H1 (cell line): Measurements from ENCODE around the gene FMN2.

ENCODE experiments used
- CBX5 ChIP-seq: fragments of 300-800, 300-1000 bp; sonication (generic); IDR thresholded peaks from 2 replicates; pipeline ENCODE4 v1.7.1; 2016; ENCODE audit warnings: antibody characterized with exemption, low read length, low read depth
- MAX ChIP-seq: IDR thresholded peaks from 2 replicates; pipeline ENCODE4 v1.6.1; 2012; ENCODE audit warnings: inconsistent platforms
- TF ChIP-seq, protein P1 (sequence below), 3 experiments: IDR thresholded peaks; 1 replicate in 2 of 3; 2 replicates in 1 of 3; pipeline versions ENCODE4 v1.5.1 to v1.6.1; 2011; ENCODE audit warnings: low read length in 3 of 3, mild to moderate bottlenecking in 3 of 3, inconsistent platforms in 2 of 3, low read depth in 1 of 3, moderate library complexity in 1 of 3; ENCODE audit not compliant: insufficient read depth in 1 of 3; ENCODE audit errors: control extremely low read depth in 1 of 3

DNA sequence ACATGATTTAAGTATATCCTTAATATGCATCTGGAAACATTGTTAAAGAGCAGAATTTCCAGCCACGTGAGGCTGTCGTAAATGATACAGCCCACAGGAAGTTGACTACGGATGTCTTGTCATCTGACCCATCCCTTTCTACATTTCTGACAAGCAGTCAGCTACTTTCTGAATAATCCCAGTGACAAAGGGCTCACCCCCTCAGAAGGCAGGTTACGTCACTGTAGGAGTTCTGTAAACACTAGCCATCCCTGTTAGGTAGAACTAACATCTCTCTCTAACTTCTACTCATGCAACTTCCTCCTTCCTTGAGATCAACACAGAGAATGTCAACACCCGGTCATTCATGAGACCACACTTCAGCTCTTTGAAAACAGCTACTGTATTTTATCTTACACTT is 261.1 kb downstream of the FMN2 start:
- TF ChIP-seq CBX5: no peak
- TF ChIP-seq, protein P1, sequence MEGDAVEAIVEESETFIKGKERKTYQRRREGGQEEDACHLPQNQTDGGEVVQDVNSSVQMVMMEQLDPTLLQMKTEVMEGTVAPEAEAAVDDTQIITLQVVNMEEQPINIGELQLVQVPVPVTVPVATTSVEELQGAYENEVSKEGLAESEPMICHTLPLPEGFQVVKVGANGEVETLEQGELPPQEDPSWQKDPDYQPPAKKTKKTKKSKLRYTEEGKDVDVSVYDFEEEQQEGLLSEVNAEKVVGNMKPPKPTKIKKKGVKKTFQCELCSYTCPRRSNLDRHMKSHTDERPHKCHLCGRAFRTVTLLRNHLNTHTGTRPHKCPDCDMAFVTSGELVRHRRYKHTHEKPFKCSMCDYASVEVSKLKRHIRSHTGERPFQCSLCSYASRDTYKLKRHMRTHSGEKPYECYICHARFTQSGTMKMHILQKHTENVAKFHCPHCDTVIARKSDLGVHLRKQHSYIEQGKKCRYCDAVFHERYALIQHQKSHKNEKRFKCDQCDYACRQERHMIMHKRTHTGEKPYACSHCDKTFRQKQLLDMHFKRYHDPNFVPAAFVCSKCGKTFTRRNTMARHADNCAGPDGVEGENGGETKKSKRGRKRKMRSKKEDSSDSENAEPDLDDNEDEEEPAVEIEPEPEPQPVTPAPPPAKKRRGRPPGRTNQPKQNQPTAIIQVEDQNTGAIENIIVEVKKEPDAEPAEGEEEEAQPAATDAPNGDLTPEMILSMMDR (IDR thresholded peaks at IDR 0.05; ENCODE audit: control extremely low read depth in 1 of 3, insufficient read depth in 1 of 3, low read depth in 1 of 3, low read length in 3 of 3): no peak
- TF ChIP-seq MAX: no peak
